Mesendoderm (in vitro differentiated cells): ENCODE results near the gene ROBO2.

Source experiments
- DNase-seq: peaks from one replicate; pipeline ENCODE4 v3.0.0; 2013
- H2AK5ac ChIP-seq: 2 replicates; pipeline ENCODE4 v1.6.1; 2013; ENCODE audit warnings: low read length, inconsistent platforms
- H2BK120ac ChIP-seq: 2 replicates; pipeline ENCODE4 v1.6.1; 2013; ENCODE audit warnings: low read depth, mild to moderate bottlenecking, low read length, moderate library complexity, mixed read lengths
- H2BK15ac ChIP-seq: replicated peaks from 2 replicates; pipeline ENCODE4 v1.6.1; 2013; ENCODE audit warnings: low read depth, mild to moderate bottlenecking, moderate library complexity
- H2BK5ac ChIP-seq: 2 replicates; pipeline ENCODE4 v1.6.1; 2013; ENCODE audit warnings: low read length, inconsistent platforms
- H3K18ac ChIP-seq: 2 replicates; pipeline ENCODE4 v1.6.1; 2013; ENCODE audit warnings: mild to moderate bottlenecking, low read length, mixed read lengths
- H3K23ac ChIP-seq: one replicate; pipeline ENCODE4 v1.6.1; 2013; ENCODE audit warnings: low read length
- H3K27ac ChIP-seq: 2 replicates; pipeline ENCODE4 v1.5.1; 2013; ENCODE audit warnings: low read depth, mild to moderate bottlenecking, inconsistent platforms, low read length, moderate library complexity
- H3K27me3 ChIP-seq: 2 replicates; pipeline ENCODE4 v1.6.1; 2013; ENCODE audit warnings: low read length, control low read depth, mild to moderate bottlenecking, inconsistent platforms; ENCODE audit not compliant: insufficient read depth, poor library complexity
- H3K36me3 ChIP-seq: 2 replicates; pipeline ENCODE4 v1.6.1; 2013; ENCODE audit warnings: low read length, inconsistent platforms; ENCODE audit not compliant: control insufficient read depth, insufficient read depth
- H3K4ac ChIP-seq: one replicate; pipeline ENCODE4 v1.6.1; 2013; ENCODE audit warnings: low read depth, mild to moderate bottlenecking, low read length, moderate library complexity
- H3K4me1 ChIP-seq: 2 replicates; pipeline ENCODE4 v1.6.1; 2013; ENCODE audit warnings: low read depth, low read length, inconsistent platforms; ENCODE audit not compliant: control insufficient read depth
- H3K4me2 ChIP-seq: 2 replicates; pipeline ENCODE4 v1.6.1; 2013; ENCODE audit warnings: low read length
- H3K4me3 ChIP-seq: 2 replicates; pipeline ENCODE4 v1.5.1; 2013; ENCODE audit warnings: mild to moderate bottlenecking, low read length
- H3K56ac ChIP-seq: one replicate; pipeline ENCODE4 v1.6.1; 2013; ENCODE audit warnings: low read length
- H3K79me1 ChIP-seq: 2 replicates; pipeline ENCODE4 v1.6.1; 2013; ENCODE audit warnings: low read length, inconsistent platforms
- H3K79me2 ChIP-seq: 2 replicates; pipeline ENCODE4 v1.6.1; 2013; ENCODE audit warnings: mild to moderate bottlenecking, low read length; ENCODE audit not compliant: control insufficient read depth, insufficient read depth
- H3K9ac ChIP-seq: 2 replicates; pipeline ENCODE4 v1.6.1; 2013; ENCODE audit warnings: low read length, inconsistent platforms
- H4K5ac ChIP-seq: one replicate; pipeline ENCODE4 v1.6.1; 2013; ENCODE audit warnings: low read length
- H4K8ac ChIP-seq: one replicate; pipeline ENCODE4 v1.6.1; 2013; ENCODE audit warnings: low read depth, mild to moderate bottlenecking, control low read depth, low read length, moderate library complexity
- WGBS: extraction: QIAGEN DNeasy Blood & Tissue Kit; methylation state at CpG from one replicate; pipeline ENCODE4 v1.1.7; 2013; ENCODE audit warnings: low lambda C conversion rate, missing lambda C conversion rate; ENCODE audit not compliant: insufficient coverage; ENCODE audit errors: extremely low coverage; 5-methylcytosine and 5-hydroxymethylcytosine counted together

ROBO2 gene

DNA sequence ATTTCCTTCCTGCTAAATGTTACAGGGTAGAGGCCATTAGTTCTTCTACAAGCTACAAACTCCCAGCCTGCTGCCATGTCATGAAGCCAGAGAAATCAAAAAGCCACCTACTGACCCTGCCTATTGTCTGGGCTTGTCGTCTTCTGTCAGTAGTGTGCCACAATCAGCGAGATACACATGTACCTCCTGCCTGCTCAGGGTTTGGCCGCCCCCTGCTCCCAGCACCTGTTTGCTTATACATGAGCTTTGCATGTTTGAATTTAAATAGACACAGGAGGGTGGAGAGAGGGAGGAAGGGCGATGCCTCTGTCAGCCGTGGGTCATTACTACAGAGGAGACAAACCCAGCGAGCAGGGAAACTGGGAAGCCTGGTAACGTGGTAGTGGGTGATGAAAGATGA is 106.1 kb downstream of the ROBO2 start:
- H3K18ac ChIP-seq: no peak overlapping the region

DNA sequence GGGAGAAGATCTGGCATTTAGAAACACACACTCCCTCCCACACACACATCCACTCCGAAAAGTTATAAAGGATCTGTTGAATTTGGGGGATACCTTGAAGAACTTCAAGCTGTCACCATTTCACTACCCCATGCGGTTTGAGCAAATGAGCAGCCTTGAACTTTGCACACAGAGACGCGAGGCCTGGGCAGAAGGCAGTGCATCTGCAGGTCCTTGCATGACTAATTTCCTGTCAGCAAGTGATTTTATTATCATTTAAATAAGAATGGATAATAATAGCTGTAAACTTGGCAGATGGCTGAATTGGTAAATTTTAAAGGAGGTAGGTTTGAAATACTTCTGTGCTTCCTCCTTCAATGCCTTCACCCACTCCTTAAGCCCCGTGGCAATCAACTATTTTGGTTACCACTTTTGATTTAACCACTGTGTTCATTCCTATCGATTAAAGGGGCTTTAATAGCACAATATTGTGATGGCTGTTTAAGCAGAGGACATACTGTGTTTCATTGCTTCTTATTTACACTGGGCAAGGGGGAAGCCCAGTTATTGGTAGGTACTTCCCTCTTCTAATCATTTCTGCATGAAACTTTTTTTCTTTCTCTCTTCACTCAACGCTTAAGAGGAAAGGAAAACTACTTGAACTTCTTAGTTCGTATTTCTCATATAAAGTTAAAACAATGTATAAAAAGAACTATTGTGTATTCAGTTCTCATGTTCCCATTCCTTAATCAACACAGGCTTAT is 108.1 kb downstream of the ROBO2 start:
- no CpG with 5 or more reads among the region's 8 CpGs for WGBS

More for the DNA sequence above, 106.1 kb downstream of the ROBO2 start:
- Histone ChIP-seq H3K79me2 (no peaks in the 10 kb centered on the region), H2BK15ac (no peak overlapping the region), H3K4me2 (no peak overlapping the region), H3K27ac (no peak overlapping the region), H3K4ac (no peak overlapping the region), H2AK5ac (no peak overlapping the region), H3K9ac (no peak overlapping the region), H3K23ac (no peak overlapping the region), H3K4me1 (no peaks in the 10 kb centered on the region), H3K56ac (no peak overlapping the region), H3K27me3 (no peaks in the 10 kb centered on the region), H3K4me3 (no peak overlapping the region), H4K5ac (no peak overlapping the region), H3K36me3 (no peaks in the 10 kb centered on the region), H3K79me1 (no peaks in the 10 kb centered on the region), H4K8ac (no peak overlapping the region), H2BK5ac (no peak overlapping the region), H2BK120ac (no peak overlapping the region)
- DNase-seq: no peak
- WGBS: no CpG with 5 or more reads among the region's 7 CpGs

DNA sequence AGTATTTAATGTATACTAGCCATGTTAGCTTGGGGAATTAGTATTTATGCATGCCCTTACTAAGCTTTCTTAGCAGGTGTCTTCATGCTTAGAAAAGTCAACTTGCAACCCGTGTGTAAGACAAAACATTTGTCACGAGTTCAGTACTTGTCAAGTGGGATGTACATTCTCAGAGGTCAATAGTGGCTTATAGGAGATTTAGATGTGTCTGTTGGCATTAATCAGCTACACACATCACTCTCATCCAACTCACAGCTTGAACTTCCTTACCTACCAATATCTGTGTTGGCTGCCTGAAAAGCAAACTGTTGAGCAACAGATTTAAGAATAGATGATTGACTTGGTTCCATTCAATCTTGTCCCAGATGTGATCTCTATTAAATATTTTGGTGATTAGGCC is 109.5 kb downstream of the ROBO2 start:
- Histone ChIP-seq H3K4ac (no peak overlapping the region), H3K18ac (no peak overlapping the region), H4K8ac (no peak overlapping the region), H2BK120ac (no peak overlapping the region), H3K36me3 (no peaks in the 10 kb centered on the region), H3K27ac (no peak overlapping the region), H3K23ac (no peak overlapping the region), H3K4me2 (no peak overlapping the region), H4K5ac (no peak overlapping the region), H2BK5ac (no peak overlapping the region), H2BK15ac (no peak overlapping the region), H3K79me1 (no peaks in the 10 kb centered on the region), H3K79me2 (no peaks in the 10 kb centered on the region), H3K4me3 (no peak overlapping the region), H3K27me3 (no peaks in the 10 kb centered on the region), H3K56ac (no peak overlapping the region), H2AK5ac (no peak overlapping the region), H3K4me1 (no peaks in the 10 kb centered on the region), H3K9ac (no peak overlapping the region)
- WGBS: no CpG with 5 or more reads among the region's 2 CpGs
- no peak for DNase-seq

More for the DNA sequence above, 108.1 kb downstream of the ROBO2 start:
- H3K4me1 ChIP-seq: no peaks in the 10 kb centered on the region
- no peak overlapping the region for H3K27ac ChIP-seq
- no peaks in the 10 kb centered on the region for H3K79me1 ChIP-seq
- H3K18ac ChIP-seq: no peak overlapping the region
- no peak overlapping the region for H2BK15ac ChIP-seq
- H3K27me3 ChIP-seq: no peaks in the 10 kb centered on the region
- no peak overlapping the region for H3K4ac ChIP-seq
- H2BK120ac ChIP-seq: no peak overlapping the region
- no peak overlapping the region for H4K8ac ChIP-seq
- H3K36me3 ChIP-seq: no peaks in the 10 kb centered on the region
- no peak overlapping the region for H3K4me3 ChIP-seq
- no peak overlapping the region for H2BK5ac ChIP-seq
- H3K9ac ChIP-seq: no peak overlapping the region
- H2AK5ac ChIP-seq: no peak overlapping the region
- no peak overlapping the region for H3K23ac ChIP-seq
- H3K79me2 ChIP-seq: no peaks in the 10 kb centered on the region
- H3K56ac ChIP-seq: no peak overlapping the region
- no peak overlapping the region for H4K5ac ChIP-seq
- no peak overlapping the region for H3K4me2 ChIP-seq
- peak; percentile 3 for DNase-seq

DNA sequence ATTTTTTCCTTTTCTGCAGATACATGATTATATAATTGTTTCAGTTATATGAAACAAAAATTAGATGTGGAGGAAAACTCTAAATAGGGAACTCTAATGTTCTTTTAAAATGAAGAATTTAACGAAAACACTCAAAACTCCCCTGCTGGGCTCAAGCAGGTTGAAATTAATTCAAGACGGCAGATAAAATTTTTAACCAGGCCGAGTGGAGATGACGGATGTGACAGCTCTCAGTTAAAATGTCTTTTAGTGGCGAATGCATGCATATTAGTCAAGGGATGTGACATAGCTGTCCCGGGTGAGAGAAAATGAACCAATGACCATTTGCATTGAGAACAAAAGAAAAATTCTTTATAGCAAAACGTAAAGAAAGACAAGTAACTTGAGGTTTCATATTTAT is 110.1 kb downstream of the ROBO2 start:
- H3K18ac ChIP-seq: no peak overlapping the region
- no peak for DNase-seq
- H3K27ac ChIP-seq: no peak overlapping the region
- H3K79me2 ChIP-seq: no peaks in the 10 kb centered on the region
- no peaks in the 10 kb centered on the region for H3K36me3 ChIP-seq
- no peak overlapping the region for H2BK5ac ChIP-seq
- no CpG with 5 or more reads among the region's 7 CpGs for WGBS
- no peak overlapping the region for H2BK120ac ChIP-seq
- no peak overlapping the region for H3K4ac ChIP-seq
- H3K4me2 ChIP-seq: no peak overlapping the region
- no peak overlapping the region for H4K5ac ChIP-seq
- H2AK5ac ChIP-seq: no peak overlapping the region
- no peaks in the 10 kb centered on the region for H3K4me1 ChIP-seq
- H3K27me3 ChIP-seq: no peaks in the 10 kb centered on the region
- no peaks in the 10 kb centered on the region for H3K79me1 ChIP-seq
- H2BK15ac ChIP-seq: no peak overlapping the region
- H3K9ac ChIP-seq: no peak overlapping the region
- H3K4me3 ChIP-seq: no peak overlapping the region
- no peak overlapping the region for H3K23ac ChIP-seq
- H4K8ac ChIP-seq: no peak overlapping the region
- no peak overlapping the region for H3K56ac ChIP-seq

DNA sequence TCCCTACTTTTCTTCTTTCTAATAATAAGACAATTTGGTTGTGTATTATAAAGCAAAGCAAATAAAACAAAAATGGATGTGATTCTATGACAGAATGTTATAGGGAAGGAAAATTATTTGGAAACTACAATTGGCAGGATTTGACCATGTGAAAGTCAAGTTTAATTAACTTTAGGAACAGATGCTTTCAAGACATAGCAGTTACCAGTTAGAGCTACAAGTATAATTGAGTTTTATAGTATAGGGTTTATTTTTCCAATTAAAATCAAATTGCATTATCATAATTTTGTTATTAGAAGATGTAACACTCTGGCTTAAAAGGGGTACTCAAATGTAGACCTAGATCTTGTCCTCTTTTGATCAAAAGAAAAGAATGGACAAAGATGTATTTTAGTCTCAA is 110.9 kb downstream of the ROBO2 start:
- Histone ChIP-seq H2BK120ac (no peak overlapping the region), H3K56ac (no peak overlapping the region), H2BK15ac (no peak overlapping the region), H3K9ac (no peak overlapping the region), H3K27me3 (no peaks in the 10 kb centered on the region), H3K36me3 (no peaks in the 10 kb centered on the region), H3K18ac (no peak overlapping the region), H3K4me3 (no peak overlapping the region), H3K23ac (no peak overlapping the region), H3K4ac (no peak overlapping the region), H4K5ac (no peak overlapping the region), H3K79me2 (no peaks in the 10 kb centered on the region), H3K27ac (no peak overlapping the region), H4K8ac (no peak overlapping the region), H2AK5ac (no peak overlapping the region), H3K4me2 (no peak overlapping the region), H3K79me1 (no peaks in the 10 kb centered on the region), H2BK5ac (no peak overlapping the region), H3K4me1 (no peaks in the 10 kb centered on the region)
- no peak for DNase-seq
